ENCODE results near the gene AKAP13.

Gene AKAP13

GRCh38 chr15:85702321-85703101 lies 322.1 kb downstream of the AKAP13 start:
- no peak for TF ChIP-seq CTCF (IDR thresholded peaks at IDR 0.05)
- H3K4me3 Mint-ChIP-seq: no peak overlapping the region
- DNase-seq: no peak
- no peaks in the 10 kb centered on the region for H3K9me3 Mint-ChIP-seq
- H3K36me3 Mint-ChIP-seq (ENCODE audit: low read depth): peaks cover 24% of the 10 kb centered on the region
- H3K27ac Mint-ChIP-seq: peak overlapping the region; percentile 75
- peaks cover 47% of the 10 kb centered on the region for H3K4me1 Mint-ChIP-seq
- no peaks in the 10 kb centered on the region for H3K27me3 Mint-ChIP-seq (ENCODE audit: low read depth, poor library complexity)

- Mint-ChIP-seq H3K27ac (peak overlapping the region; percentile 88), H3K27me3 (ENCODE audit: low read depth, poor library complexity) (no peaks in the 10 kb centered on the region), H3K4me3 (no peak overlapping the region), H3K36me3 (ENCODE audit: low read depth) (peaks cover 28% of the 10 kb centered on the region), H3K4me1 (peaks cover 63% of the 10 kb centered on the region), H3K9me3 (no peaks in the 10 kb centered on the region)
- no peak for DNase-seq
- TF ChIP-seq CTCF (IDR thresholded peaks at IDR 0.05): no peak
These were observed 323.7 kb downstream of the AKAP13 start for GRCh38 chr15:85704066-85704465.

GRCh38 chr15:85704720-85705429 lies 324.5 kb downstream of the AKAP13 start:
- peak overlapping the region; percentile 88 for H3K27ac Mint-ChIP-seq
- H3K4me3 Mint-ChIP-seq: peak overlapping the region; percentile 21
- peaks cover 29% of the 10 kb centered on the region for H3K36me3 Mint-ChIP-seq (ENCODE audit: low read depth)
- H3K9me3 Mint-ChIP-seq: no peaks in the 10 kb centered on the region
- no peak for TF ChIP-seq CTCF (IDR thresholded peaks at IDR 0.05)
- DNase-seq: no peak
- peaks cover 64% of the 10 kb centered on the region for H3K4me1 Mint-ChIP-seq
- no peaks in the 10 kb centered on the region for H3K27me3 Mint-ChIP-seq (ENCODE audit: low read depth, poor library complexity)

- no peaks in the 10 kb centered on the region for H3K27me3 Mint-ChIP-seq (ENCODE audit: low read depth, poor library complexity)
- no peak for DNase-seq
- H3K4me1 Mint-ChIP-seq: peaks cover 64% of the 10 kb centered on the region
- H3K4me3 Mint-ChIP-seq: no peak overlapping the region
- no peaks in the 10 kb centered on the region for H3K9me3 Mint-ChIP-seq
- H3K27ac Mint-ChIP-seq: peak overlapping the region; percentile 99
- peaks cover 37% of the 10 kb centered on the region for H3K36me3 Mint-ChIP-seq (ENCODE audit: low read depth)
- TF ChIP-seq CTCF (IDR thresholded peaks at IDR 0.05): no peak
These were observed 326.5 kb downstream of the AKAP13 start for GRCh38 chr15:85706779-85707518.

GRCh38 chr15:85707519-85708338 lies 327.3 kb downstream of the AKAP13 start:
- H3K4me3 Mint-ChIP-seq: peak overlapping the region; percentile 57
- H3K27me3 Mint-ChIP-seq (ENCODE audit: low read depth, poor library complexity): no peaks in the 10 kb centered on the region
- no peaks in the 10 kb centered on the region for H3K9me3 Mint-ChIP-seq
- H3K36me3 Mint-ChIP-seq (ENCODE audit: low read depth): peaks cover 39% of the 10 kb centered on the region
- no peak for DNase-seq
- H3K27ac Mint-ChIP-seq: peak overlapping the region; percentile 99
- TF ChIP-seq CTCF (IDR thresholded peaks at IDR 0.05): no peak
- H3K4me1 Mint-ChIP-seq: peaks cover 64% of the 10 kb centered on the region

All from nephron progenitor cell (in vitro differentiated cells).